K562 (cell line): Measurements from ENCODE around the gene GPR37L1. TPM values are rescaled to one million over a fixed set of nuclear protein-coding genes. Genes with fewer than 3 reads are reported as not detected.
A peak's percentile ranks its signal among the peaks of the same experiment; 100 is the strongest.

Experiments
- ATF1 ChIP-seq, 2 experiments: fragments of 450-650 bp in 1 of 2; IDR thresholded peaks; 2 replicates each; pipeline ENCODE4 v1.6.1; 2016; ENCODE audit warnings: missing compliant biosample characterization in 1 of 2, missing genetic modification characterization in 1 of 2
- DACH1 ChIP-seq: fragments of 450-650 bp; IDR thresholded peaks from 2 replicates; pipeline ENCODE4 v1.6.1; 2018; ENCODE audit not compliant: partially characterized antibody
- EHMT2 ChIP-seq: fragments of 450-650 bp; IDR thresholded peaks from 2 replicates; pipeline ENCODE4 v1.6.1; 2018; ENCODE audit warnings: antibody characterized with exemption
- FOXP4 ChIP-seq: sonication (generic); formaldehyde crosslinking; IDR thresholded peaks from 2 replicates; pipeline ENCODE4 v1.8.0; 2022; ENCODE audit warnings: mild to moderate bottlenecking, missing genetic modification reagents, borderline replicate concordance
- MYNN ChIP-seq, 2 experiments: sonication (generic); formaldehyde crosslinking in 1 of 2; IDR thresholded peaks; 2 replicates each; pipeline versions ENCODE4 v1.5.0 to v1.6.1; 2016 to 2020; ENCODE audit warnings: antibody characterized with exemption in 1 of 2, missing genetic modification reagents in 1 of 2
- POLR2H ChIP-seq: IDR thresholded peaks from 2 replicates; pipeline ENCODE4 v1.6.1; 2016; ENCODE audit warnings: missing genetic modification characterization, low read depth, mild to moderate bottlenecking, control low read depth, missing compliant biosample characterization, moderate library complexity
- RBM15 ChIP-seq: fragments of 200-400 bp; formaldehyde crosslinking; IDR thresholded peaks from 2 replicates; pipeline ENCODE4 v1.6.1; 2018; ENCODE audit warnings: mild to moderate bottlenecking, low read length, moderate library complexity; ENCODE audit not compliant: insufficient read depth
- RCOR1 ChIP-seq, 2 experiments: IDR thresholded peaks; 2 replicates each; pipeline ENCODE4 v1.6.1; 2012; ENCODE audit warnings: low read depth in 2 of 2, low read length in 2 of 2, borderline replicate concordance in 1 of 2, improper control_type of control experiment in 1 of 2
- ZNF436 ChIP-seq: fragments of 250-450, 450-650 bp; sonication (Bioruptor Pico); formaldehyde crosslinking; IDR thresholded peaks from 2 replicates; pipeline ENCODE4 v1.7.0; 2020; ENCODE audit warnings: mild to moderate bottlenecking
- polyA plus RNA-seq, 8 experiments: library from polyadenylated mRNA; depleted of rRNA in 4 of 8; stranded (reverse) in 5 of 8; unstranded in 3 of 8; fragments of >200 nt; fragmentation: Nextera tagmentation in 2 of 8; fragmentation: Illumina TruSeq in 1 of 8; extraction: Ambion mirVana in 2 of 8; extraction: Trizol in 1 of 8; gene quantifications; 2 replicates each; pipeline versions ENCODE4 v1.2.1 to v1.2.3, GENCODE V29; 2011 to 2014; ENCODE audit warnings: inconsistent platforms in 1 of 8, missing spikeins in 1 of 8
- total RNA-seq, 7 experiments: library from RNA; depleted of rRNA in 6 of 7; stranded (reverse); fragments of >200 nt in 6 of 7; fragmentation: Illumina TruSeq in 2 of 7; extraction: Trizol in 2 of 7; gene quantifications; 2 replicates each; pipeline versions ENCODE4 v1.2.1 to v1.2.3, GENCODE V29; 2011 to 2021; ENCODE audit warnings: low replicate concordance in 1 of 7
- TF ChIP-seq, protein P1 (sequence below): sonication (generic); IDR thresholded peaks from 2 replicates; pipeline ENCODE4 v1.6.1; 2016
- TF ChIP-seq, protein P2 (sequence below): sonication (generic); formaldehyde crosslinking; IDR thresholded peaks from 2 replicates; pipeline ENCODE4 v1.8.1; 2022; ENCODE audit warnings: missing genetic modification reagents
- TF ChIP-seq, protein P3 (sequence below), 3 experiments: IDR thresholded peaks in 2 of 3; conservative IDR thresholded peaks in 1 of 3; 2 replicates each; pipeline ENCODE4 v1.5.1; 2011 to 2012; ENCODE audit warnings: low read length in 3 of 3, mild to moderate bottlenecking in 3 of 3, control low read depth in 2 of 3, improper control_type of control experiment in 1 of 3, inconsistent platforms in 1 of 3, low read depth in 1 of 3, mixed read lengths in 1 of 3, moderate library complexity in 1 of 3; ENCODE audit not compliant: insufficient read depth in 2 of 3
- TF ChIP-seq, protein P4 (sequence below): fragments of 250-450 bp; sonication (Bioruptor Pico); IDR thresholded peaks from 2 replicates; pipeline ENCODE4 v1.8.0; 2022; ENCODE audit warnings: moderate library complexity, mild to moderate bottlenecking, inconsistent platforms
- TF ChIP-seq, protein P5 (sequence below): fragments of 450-650 bp; IDR thresholded peaks from 2 replicates; pipeline ENCODE4 v1.6.1; 2016; ENCODE audit warnings: borderline replicate concordance
- TF ChIP-seq, protein P6 (sequence below): fragments of 250-450 bp; sonication (Bioruptor Pico); IDR thresholded peaks from 2 replicates; pipeline ENCODE4 v1.8.0; 2021; ENCODE audit warnings: moderate library complexity, mild to moderate bottlenecking, inconsistent platforms

GPR37L1 gene
- total and polyA plus RNA-seq, 9 of the 15 experiments (the other 6 are each of a cell fraction or from before 2014, with no cell fraction given), result not detected

DNA sequence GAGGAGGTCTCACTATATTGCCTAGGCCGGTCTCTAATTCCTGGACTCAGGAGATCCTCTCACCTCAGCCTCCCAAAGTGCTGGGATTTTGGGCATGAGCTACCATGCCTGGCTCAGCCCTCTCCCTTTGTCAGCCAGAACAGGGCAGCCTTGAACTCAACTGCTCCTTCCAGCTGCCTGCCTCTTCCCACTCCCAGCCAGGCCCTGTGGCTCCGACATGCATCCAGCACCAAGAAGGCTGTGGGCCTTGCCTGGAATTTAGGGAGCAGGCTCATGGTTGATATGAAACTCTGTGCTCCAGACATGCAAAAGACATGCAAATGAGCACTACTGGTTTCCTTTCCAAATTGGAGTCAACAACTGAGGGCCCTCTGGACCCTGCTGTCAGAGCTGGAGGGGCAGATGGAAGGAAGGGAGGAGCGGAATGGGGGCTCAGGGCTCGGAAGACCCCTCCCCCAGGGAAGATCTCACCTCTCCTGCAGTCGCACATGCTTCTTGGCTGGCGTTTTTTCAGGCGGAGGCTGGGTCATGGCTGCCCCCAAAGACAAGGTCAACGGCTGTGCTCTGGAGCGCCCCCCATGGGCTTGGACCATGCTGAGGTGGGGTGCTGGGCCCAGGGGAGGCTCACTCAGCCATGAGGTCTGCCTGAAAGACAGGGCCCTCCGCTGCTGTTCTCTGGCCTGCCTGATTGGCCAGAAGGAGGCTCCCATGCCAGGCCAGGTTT is 36.3 kb downstream of the GPR37L1 start (continued):
- TF ChIP-seq, protein P1, sequence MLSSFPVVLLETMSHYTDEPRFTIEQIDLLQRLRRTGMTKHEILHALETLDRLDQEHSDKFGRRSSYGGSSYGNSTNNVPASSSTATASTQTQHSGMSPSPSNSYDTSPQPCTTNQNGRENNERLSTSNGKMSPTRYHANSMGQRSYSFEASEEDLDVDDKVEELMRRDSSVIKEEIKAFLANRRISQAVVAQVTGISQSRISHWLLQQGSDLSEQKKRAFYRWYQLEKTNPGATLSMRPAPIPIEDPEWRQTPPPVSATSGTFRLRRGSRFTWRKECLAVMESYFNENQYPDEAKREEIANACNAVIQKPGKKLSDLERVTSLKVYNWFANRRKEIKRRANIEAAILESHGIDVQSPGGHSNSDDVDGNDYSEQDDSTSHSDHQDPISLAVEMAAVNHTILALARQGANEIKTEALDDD, result no peak
- no peak for TF ChIP-seq RBM15
- TF ChIP-seq ATF1 (CRISPR knock-in tag; IDR thresholded peaks at IDR 0.05), result no peak
- TF ChIP-seq ATF1 (tag; IDR thresholded peaks at IDR 0.05), result no peak
- TF ChIP-seq, protein P2, sequence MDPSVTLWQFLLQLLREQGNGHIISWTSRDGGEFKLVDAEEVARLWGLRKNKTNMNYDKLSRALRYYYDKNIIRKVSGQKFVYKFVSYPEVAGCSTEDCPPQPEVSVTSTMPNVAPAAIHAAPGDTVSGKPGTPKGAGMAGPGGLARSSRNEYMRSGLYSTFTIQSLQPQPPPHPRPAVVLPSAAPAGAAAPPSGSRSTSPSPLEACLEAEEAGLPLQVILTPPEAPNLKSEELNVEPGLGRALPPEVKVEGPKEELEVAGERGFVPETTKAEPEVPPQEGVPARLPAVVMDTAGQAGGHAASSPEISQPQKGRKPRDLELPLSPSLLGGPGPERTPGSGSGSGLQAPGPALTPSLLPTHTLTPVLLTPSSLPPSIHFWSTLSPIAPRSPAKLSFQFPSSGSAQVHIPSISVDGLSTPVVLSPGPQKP (CRISPR knock-in tag), result no peak
- no peak for TF ChIP-seq DACH1
- TF ChIP-seq EHMT2, result no peak
- TF ChIP-seq ZNF436 (CRISPR knock-in tag), result no peak
- TF ChIP-seq, protein P3, sequence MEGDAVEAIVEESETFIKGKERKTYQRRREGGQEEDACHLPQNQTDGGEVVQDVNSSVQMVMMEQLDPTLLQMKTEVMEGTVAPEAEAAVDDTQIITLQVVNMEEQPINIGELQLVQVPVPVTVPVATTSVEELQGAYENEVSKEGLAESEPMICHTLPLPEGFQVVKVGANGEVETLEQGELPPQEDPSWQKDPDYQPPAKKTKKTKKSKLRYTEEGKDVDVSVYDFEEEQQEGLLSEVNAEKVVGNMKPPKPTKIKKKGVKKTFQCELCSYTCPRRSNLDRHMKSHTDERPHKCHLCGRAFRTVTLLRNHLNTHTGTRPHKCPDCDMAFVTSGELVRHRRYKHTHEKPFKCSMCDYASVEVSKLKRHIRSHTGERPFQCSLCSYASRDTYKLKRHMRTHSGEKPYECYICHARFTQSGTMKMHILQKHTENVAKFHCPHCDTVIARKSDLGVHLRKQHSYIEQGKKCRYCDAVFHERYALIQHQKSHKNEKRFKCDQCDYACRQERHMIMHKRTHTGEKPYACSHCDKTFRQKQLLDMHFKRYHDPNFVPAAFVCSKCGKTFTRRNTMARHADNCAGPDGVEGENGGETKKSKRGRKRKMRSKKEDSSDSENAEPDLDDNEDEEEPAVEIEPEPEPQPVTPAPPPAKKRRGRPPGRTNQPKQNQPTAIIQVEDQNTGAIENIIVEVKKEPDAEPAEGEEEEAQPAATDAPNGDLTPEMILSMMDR (IDR thresholded peaks at IDR 0.05 in 2 of 3, conservative IDR thresholded peaks at IDR 0.05 in 1 of 3; ENCODE audit: insufficient read depth in 2 of 3, low read depth in 1 of 3, low read length in 3 of 3), result peak; percentile 73 to 92 (median 82)
- TF ChIP-seq, protein P4, sequence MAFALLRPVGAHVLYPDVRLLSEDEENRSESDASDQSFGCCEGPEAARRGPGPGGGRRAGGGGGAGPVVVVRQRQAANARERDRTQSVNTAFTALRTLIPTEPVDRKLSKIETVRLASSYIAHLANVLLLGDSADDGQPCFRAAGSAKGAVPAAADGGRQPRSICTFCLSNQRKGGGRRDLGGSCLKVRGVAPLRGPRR (CRISPR knock-in tag), result peak; percentile 48; the same call in 1 of the 2 replicates
- TF ChIP-seq, protein P5, sequence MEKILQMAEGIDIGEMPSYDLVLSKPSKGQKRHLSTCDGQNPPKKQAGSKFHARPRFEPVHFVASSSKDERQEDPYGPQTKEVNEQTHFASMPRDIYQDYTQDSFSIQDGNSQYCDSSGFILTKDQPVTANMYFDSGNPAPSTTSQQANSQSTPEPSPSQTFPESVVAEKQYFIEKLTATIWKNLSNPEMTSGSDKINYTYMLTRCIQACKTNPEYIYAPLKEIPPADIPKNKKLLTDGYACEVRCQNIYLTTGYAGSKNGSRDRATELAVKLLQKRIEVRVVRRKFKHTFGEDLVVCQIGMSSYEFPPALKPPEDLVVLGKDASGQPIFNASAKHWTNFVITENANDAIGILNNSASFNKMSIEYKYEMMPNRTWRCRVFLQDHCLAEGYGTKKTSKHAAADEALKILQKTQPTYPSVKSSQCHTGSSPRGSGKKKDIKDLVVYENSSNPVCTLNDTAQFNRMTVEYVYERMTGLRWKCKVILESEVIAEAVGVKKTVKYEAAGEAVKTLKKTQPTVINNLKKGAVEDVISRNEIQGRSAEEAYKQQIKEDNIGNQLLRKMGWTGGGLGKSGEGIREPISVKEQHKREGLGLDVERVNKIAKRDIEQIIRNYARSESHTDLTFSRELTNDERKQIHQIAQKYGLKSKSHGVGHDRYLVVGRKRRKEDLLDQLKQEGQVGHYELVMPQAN, result no peak
- TF ChIP-seq RCOR1 (IDR thresholded peaks at IDR 0.05; ENCODE audit: borderline replicate concordance in 1 of 2, low read depth in 2 of 2, low read length in 2 of 2), result peak in 1 of 2 experiments; percentile 67; a peak in 2 of 4 replicates
- TF ChIP-seq FOXP4 (CRISPR knock-in tag), result 0 out of 2 replicates have a peak, but pooled peaks have one; percentile 68
- peak; percentile 49; the same call in 1 of the 2 replicates for TF ChIP-seq MYNN (IDR thresholded peaks at IDR 0.05)
- no peak for TF ChIP-seq MYNN (CRISPR knock-in tag; IDR thresholded peaks at IDR 0.05)
- TF ChIP-seq POLR2H (tag), result no peak
- TF ChIP-seq, protein P6, sequence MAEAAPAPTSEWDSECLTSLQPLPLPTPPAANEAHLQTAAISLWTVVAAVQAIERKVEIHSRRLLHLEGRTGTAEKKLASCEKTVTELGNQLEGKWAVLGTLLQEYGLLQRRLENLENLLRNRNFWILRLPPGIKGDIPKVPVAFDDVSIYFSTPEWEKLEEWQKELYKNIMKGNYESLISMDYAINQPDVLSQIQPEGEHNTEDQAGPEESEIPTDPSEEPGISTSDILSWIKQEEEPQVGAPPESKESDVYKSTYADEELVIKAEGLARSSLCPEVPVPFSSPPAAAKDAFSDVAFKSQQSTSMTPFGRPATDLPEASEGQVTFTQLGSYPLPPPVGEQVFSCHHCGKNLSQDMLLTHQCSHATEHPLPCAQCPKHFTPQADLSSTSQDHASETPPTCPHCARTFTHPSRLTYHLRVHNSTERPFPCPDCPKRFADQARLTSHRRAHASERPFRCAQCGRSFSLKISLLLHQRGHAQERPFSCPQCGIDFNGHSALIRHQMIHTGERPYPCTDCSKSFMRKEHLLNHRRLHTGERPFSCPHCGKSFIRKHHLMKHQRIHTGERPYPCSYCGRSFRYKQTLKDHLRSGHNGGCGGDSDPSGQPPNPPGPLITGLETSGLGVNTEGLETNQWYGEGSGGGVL (CRISPR knock-in tag), result no peak
